ENCODE results near the gene PITPNC1.

DNA sequence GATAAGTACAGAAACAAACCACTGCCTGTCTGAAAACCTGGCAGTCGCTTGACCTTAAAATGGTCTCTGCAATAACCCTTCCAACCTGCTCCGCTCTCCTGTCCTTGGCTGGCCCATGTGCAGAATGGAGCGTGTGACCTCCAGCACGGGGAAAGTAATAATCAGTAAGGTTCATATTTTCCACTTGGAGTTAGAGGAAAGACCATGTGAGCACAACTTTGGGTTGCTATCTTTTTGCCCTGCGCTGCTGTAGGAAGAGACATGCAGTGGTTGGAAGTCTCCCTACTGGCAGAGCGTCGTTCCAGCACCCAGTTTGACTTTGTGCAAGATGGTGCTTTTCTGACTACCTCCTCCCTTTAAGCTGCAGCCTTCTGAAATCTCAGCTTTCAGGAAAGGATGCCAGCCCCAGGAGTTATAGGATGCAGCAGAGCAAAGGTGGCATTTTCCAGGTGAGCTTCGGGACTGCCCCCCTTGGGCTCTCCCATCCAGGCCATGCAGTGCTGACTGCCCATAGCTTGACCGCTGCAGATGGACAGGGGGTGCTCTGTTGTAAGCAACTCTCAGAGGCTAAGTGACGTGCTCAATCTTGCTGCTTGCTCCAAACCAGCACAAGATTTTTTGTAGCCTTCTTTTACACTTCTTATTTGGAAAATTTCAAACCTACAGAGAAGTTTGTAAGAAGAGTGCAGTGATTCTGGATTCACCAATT, 230.0 kb downstream of the PITPNC1 start:
- TF ChIP-seq, protein P1, sequence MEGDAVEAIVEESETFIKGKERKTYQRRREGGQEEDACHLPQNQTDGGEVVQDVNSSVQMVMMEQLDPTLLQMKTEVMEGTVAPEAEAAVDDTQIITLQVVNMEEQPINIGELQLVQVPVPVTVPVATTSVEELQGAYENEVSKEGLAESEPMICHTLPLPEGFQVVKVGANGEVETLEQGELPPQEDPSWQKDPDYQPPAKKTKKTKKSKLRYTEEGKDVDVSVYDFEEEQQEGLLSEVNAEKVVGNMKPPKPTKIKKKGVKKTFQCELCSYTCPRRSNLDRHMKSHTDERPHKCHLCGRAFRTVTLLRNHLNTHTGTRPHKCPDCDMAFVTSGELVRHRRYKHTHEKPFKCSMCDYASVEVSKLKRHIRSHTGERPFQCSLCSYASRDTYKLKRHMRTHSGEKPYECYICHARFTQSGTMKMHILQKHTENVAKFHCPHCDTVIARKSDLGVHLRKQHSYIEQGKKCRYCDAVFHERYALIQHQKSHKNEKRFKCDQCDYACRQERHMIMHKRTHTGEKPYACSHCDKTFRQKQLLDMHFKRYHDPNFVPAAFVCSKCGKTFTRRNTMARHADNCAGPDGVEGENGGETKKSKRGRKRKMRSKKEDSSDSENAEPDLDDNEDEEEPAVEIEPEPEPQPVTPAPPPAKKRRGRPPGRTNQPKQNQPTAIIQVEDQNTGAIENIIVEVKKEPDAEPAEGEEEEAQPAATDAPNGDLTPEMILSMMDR (conservative IDR thresholded peaks at IDR 0.05; ENCODE audit: low read depth, low read length) = no peak
- no peak for TF ChIP-seq EZH2 (IDR thresholded peaks at IDR 0.05; ENCODE audit: low read length, unreplicated experiment)
- no peak for TF ChIP-seq EZH2phosphoT487 (IDR thresholded peaks at IDR 0.05; ENCODE audit: borderline replicate concordance, low read length)

All from PC-3 (cell line).